DMS79 treated with DMSO at 0.1 percent for 48 hours (cell line): ENCODE data around the gene SPZ1.
"Not testable (repeated sequence)": the region's sequence is repeated elsewhere in the genome, so short reads cannot be mapped to it uniquely, and the experiment has no call there.

Experiments used
- DNase-seq: peaks from one replicate; lab custom pipeline; 2025; lab: John Stamatoyannopoulos, UW

The SPZ1 gene

GRCh38 chr5:80339116-80339515 lies 19.3 kb downstream of the SPZ1 start:
- no peak for DNase-seq

- DNase-seq, result no peak
Observed at GRCh38 chr5:80341016-80341775, 21.4 kb downstream of the SPZ1 start.

GRCh38 chr5:80343067-80343466 lies 23.3 kb downstream of the SPZ1 start:
- DNase-seq, result no peak

GRCh38 chr5:80346055-80346454 lies 26.3 kb downstream of the SPZ1 start:
- no peak for DNase-seq

DNA sequence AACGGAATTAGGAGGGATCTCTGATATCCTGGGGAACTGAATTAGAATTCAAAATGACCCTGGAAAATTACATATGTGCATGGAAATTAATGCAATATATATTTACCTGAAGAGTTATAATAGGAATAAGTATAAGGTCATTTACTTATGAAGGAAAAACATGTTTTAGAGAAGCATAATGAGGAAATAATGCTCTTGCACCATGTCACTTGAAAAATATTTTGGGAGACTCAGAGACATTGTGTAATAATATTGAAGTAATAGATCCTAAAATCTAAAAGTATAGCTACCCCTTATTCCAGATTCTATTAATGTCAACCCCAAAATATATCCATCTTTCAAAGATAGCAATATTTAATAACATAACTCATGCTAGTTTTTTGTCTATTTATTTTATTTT lies 28.4 kb downstream of the SPZ1 start:
- no peak for DNase-seq

- DNase-seq, result not testable (repeated sequence)
Observed at GRCh38 chr5:80351019-80351418, 31.2 kb downstream of the SPZ1 start.

- DNase-seq, result no peak
Observed at GRCh38 chr5:80355686-80356085, 35.9 kb downstream of the SPZ1 start.

DNA sequence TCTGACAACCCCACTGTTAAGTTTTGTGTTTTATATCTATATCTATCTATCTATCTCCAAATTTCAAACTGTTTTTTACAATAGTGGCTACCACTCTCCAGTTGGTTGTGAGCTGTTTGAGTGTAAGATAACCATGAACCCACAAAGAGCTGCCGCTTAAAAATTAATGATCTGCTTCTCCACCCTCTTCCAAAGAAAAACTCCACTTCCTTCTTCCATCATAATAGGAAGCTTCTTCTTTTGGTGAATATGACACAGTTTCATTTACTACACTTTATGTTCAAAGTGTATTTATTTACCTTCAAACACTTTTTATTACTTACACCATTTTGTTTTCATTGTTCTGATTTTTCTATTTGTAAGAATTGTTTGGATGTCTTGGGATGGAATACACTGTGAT lies 37.9 kb downstream of the SPZ1 start:
- DNase-seq, result no peak

DNA sequence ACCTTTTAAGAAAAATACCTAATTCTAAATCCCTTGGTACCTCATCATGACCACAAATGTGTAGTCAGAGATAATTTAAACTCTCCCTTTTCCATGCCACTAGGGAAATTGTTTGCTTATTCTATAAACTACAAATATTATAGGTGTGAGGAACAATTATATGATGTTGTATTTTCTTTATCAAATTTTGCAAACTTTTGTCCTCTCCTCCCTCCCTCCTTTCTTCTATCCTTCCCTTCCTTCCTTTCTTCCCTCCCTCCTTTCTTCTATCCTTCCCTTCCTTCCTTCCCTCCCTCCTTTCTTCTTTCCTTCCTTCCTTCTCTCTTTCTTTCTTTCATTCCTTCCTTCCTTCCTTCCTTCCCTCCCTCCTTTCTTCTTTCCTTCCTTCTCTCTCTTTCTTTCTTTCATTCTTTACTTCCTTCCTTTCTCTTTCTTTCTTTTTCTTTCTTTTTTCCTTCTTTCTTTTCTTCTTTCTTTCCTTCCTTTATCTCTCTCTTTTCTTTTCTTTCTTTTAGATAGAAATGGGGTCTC lies 41.2 kb downstream of the SPZ1 start:
- DNase-seq, result no peak

- DNase-seq, result no peak
Observed at GRCh38 chr5:80364892-80365291, 45.1 kb downstream of the SPZ1 start.

GRCh38 chr5:80368661-80369480 lies 49.1 kb downstream of the SPZ1 start:
- no peak for DNase-seq

DNA sequence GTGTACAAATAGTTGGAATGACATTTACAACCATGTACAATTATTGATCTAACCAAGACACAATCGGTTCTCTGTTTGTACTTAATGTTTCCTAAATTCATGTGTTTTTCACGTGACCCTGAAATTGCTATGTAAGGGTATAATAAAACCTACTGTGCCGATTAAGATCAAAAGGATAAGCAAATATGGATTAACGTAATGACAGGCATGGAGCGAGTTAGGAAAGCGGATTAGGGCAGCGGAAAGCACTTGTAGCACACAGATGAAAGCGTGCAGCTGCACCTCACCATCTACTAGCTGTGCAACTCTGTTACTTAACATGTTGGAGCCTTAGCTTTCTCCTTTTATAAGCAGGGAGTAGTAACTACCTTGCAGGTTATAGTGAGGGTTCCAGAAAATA lies 49.7 kb downstream of the SPZ1 start:
- no peak for DNase-seq

GRCh38 chr5:80370390-80370789 lies 50.6 kb downstream of the SPZ1 start:
- DNase-seq, result no peak
